Neural cell (in vitro differentiated cells): ENCODE results near the gene JMJD4. TPM values are rescaled to one million over a fixed set of nuclear protein-coding genes. Genes with fewer than 3 reads are reported as not detected.

Experiments used
- H2AFZ ChIP-seq: fragments of 200-600, 300-800 bp; sonication (generic), shearing (Covaris generic); 2 replicates; pipeline ENCODE4 v1.6.0; 2014; ENCODE audit warnings: low read depth, mild to moderate bottlenecking, antibody characterized with exemption, low read length, moderate library complexity
- H3F3A ChIP-seq: fragments of 200-600 bp; shearing (Covaris generic); 2 replicates; pipeline ENCODE4 v1.6.1; 2016; ENCODE audit warnings: mild to moderate bottlenecking, moderate library complexity, mixed read lengths, antibody characterized with exemption, low read length; ENCODE audit not compliant: insufficient read depth, poor library complexity, severe bottlenecking
- H3K27ac ChIP-seq: fragments of 200-600, 300-800 bp; sonication (generic), shearing (Covaris generic); 2 replicates; pipeline ENCODE4 v1.5.1; 2014; ENCODE audit warnings: mild to moderate bottlenecking, low read length, moderate library complexity
- H3K27me3 ChIP-seq: fragments of 300-800, 200-600 bp; sonication (generic), shearing (Covaris generic); 2 replicates; pipeline ENCODE4 v1.6.0; 2014; ENCODE audit warnings: mild to moderate bottlenecking, low read depth, low read length, moderate library complexity; ENCODE audit not compliant: insufficient read depth
- H3K36me3 ChIP-seq: fragments of 300-800, 200-600 bp; sonication (generic), shearing (Covaris generic); 2 replicates; pipeline ENCODE4 v1.5.1; 2014; ENCODE audit warnings: mild to moderate bottlenecking, antibody characterized with exemption, low read length, moderate library complexity; ENCODE audit not compliant: insufficient read depth
- H3K4me2 ChIP-seq: fragments of 300-800, 200-600 bp; sonication (generic), shearing (Covaris generic); 2 replicates; pipeline ENCODE4 v1.6.0; 2014; ENCODE audit warnings: mild to moderate bottlenecking, low read length
- H3K4me3 ChIP-seq: fragments of 300-800, 200-600 bp; sonication (generic), shearing (Covaris generic); 2 replicates; pipeline ENCODE4 v1.5.1; 2014; ENCODE audit warnings: mild to moderate bottlenecking, low read length, moderate library complexity
- H3K79me2 ChIP-seq: fragments of 200-600 bp; shearing (Covaris generic); replicated peaks from 2 replicates; pipeline ENCODE4 v1.6.0; 2014; ENCODE audit warnings: mild to moderate bottlenecking, low read length, moderate library complexity; ENCODE audit not compliant: insufficient read depth
- H3K9ac ChIP-seq: fragments of 300-800, 200-600 bp; sonication (generic), shearing (Covaris generic); 2 replicates; pipeline ENCODE4 v1.6.1; 2016; ENCODE audit warnings: mild to moderate bottlenecking, low read length, mixed read lengths
- H3K9me2 ChIP-seq: fragments of 200-600 bp; shearing (Covaris generic); 2 replicates; pipeline ENCODE4 v1.6.1; 2016; ENCODE audit warnings: mild to moderate bottlenecking, low read length, mixed read lengths; ENCODE audit not compliant: insufficient read depth
- H3K9me3 ChIP-seq: fragments of 200-600, 300-800 bp; sonication (generic), shearing (Covaris generic); 2 replicates; pipeline ENCODE4 v1.6.1; 2016; ENCODE audit warnings: mild to moderate bottlenecking, mixed run types, low read length, moderate library complexity, mixed read lengths
- H4K20me1 ChIP-seq: fragments of 200-600 bp; shearing (Covaris generic); 2 replicates; pipeline ENCODE4 v1.6.1; 2016; ENCODE audit warnings: mild to moderate bottlenecking, mixed run types; ENCODE audit not compliant: insufficient read depth
- CTCF ChIP-seq: fragments of 450-650 bp; IDR thresholded peaks from 2 replicates; pipeline ENCODE4 v1.5.1; 2014; ENCODE audit warnings: antibody characterized with exemption, mild to moderate bottlenecking, moderate library complexity; ENCODE audit not compliant: poor library complexity, severe bottlenecking
- EP300 ChIP-seq: fragments of 450-650 bp; conservative IDR thresholded peaks from 2 replicates; pipeline ENCODE4 v1.6.1; 2014; ENCODE audit warnings: antibody characterized with exemption, mild to moderate bottlenecking, moderate library complexity; ENCODE audit not compliant: poor library complexity, severe bottlenecking
- EZH2 ChIP-seq: fragments of 200-600, 300-800 bp; shearing (Covaris generic), sonication (generic); IDR thresholded peaks from 2 replicates; pipeline ENCODE4 v1.6.1; 2014; ENCODE audit warnings: antibody characterized with exemption, low read length, borderline replicate concordance, mild to moderate bottlenecking; ENCODE audit not compliant: insufficient read depth, poor library complexity, severe bottlenecking
- MXI1 ChIP-seq: fragments of 450-650 bp; conservative IDR thresholded peaks from 2 replicates; pipeline ENCODE4 v1.6.1; 2014; ENCODE audit warnings: antibody characterized with exemption, mild to moderate bottlenecking; ENCODE audit not compliant: poor library complexity, severe bottlenecking
- POLR2AphosphoS5 ChIP-seq: IDR thresholded peaks from 2 replicates; pipeline ENCODE4 v1.6.1; 2012
- RAD21 ChIP-seq: fragments of 450-650 bp; conservative IDR thresholded peaks from 2 replicates; pipeline ENCODE4 v1.6.1; 2014; ENCODE audit warnings: antibody characterized with exemption, mild to moderate bottlenecking, moderate library complexity
- REST ChIP-seq: IDR thresholded peaks from 2 replicates; pipeline ENCODE4 v1.6.1; 2012; ENCODE audit warnings: borderline replicate concordance
- SMC3 ChIP-seq: fragments of 450-650 bp; conservative IDR thresholded peaks from 2 replicates; pipeline ENCODE4 v1.6.1; 2014; ENCODE audit warnings: antibody characterized with exemption, mild to moderate bottlenecking, moderate library complexity; ENCODE audit not compliant: poor library complexity
- TAF1 ChIP-seq: IDR thresholded peaks from 2 replicates; pipeline ENCODE4 v1.6.1; 2012; ENCODE audit warnings: low read depth
- polyA plus RNA-seq: library from polyadenylated mRNA; depleted of rRNA; stranded (reverse); fragments of >200 nt; gene quantifications from 2 replicates; pipeline ENCODE4 v1.2.3, GENCODE V29; 2014

Gene JMJD4
- polyA plus RNA-seq, 1 donor from 2014 or later, result 17.2 TPM

GRCh38 chr1:227735539-227736285, 610 bp upstream of the JMJD4 start:
- TF ChIP-seq TAF1, result no peak
- no peak for TF ChIP-seq RAD21
- TF ChIP-seq REST, result no peak
- TF ChIP-seq SMC3, result no peak
- TF ChIP-seq CTCF, result no peak
- no peak for TF ChIP-seq EZH2
- no peak for TF ChIP-seq MXI1
- TF ChIP-seq POLR2AphosphoS5, result no peak
- no peak for TF ChIP-seq EP300
- Histone ChIP-seq H3K4me3 (peak overlapping the region; percentile 98), H3K9ac (peak overlapping the region; percentile 94), H2AFZ (peak overlapping the region; percentile 88), H3K27me3 (no peaks in the 10 kb centered on the region), H3K27ac (peak overlapping the region; percentile 81), H3K9me2 (no peaks in the 10 kb centered on the region), H3F3A (no peaks in the 10 kb centered on the region), H3K4me2 (peak overlapping the region; percentile 70), H3K79me2 (peaks cover 40% of the 10 kb centered on the region), H3K9me3 (no peaks in the 10 kb centered on the region), H3K36me3 (no peaks in the 10 kb centered on the region), H4K20me1 (no peaks in the 10 kb centered on the region)

- Histone ChIP-seq H3F3A (no peaks in the 10 kb centered on the region), H3K79me2 (peaks cover 40% of the 10 kb centered on the region), H3K9me2 (no peaks in the 10 kb centered on the region), H3K27me3 (no peaks in the 10 kb centered on the region), H4K20me1 (no peaks in the 10 kb centered on the region), H2AFZ (peak overlapping the region; percentile 90), H3K9me3 (no peaks in the 10 kb centered on the region), H3K27ac (peak overlapping the region; percentile 81), H3K4me3 (peak overlapping the region; percentile 98), H3K36me3 (no peaks in the 10 kb centered on the region), H3K9ac (peak overlapping the region; percentile 94), H3K4me2 (peak overlapping the region; percentile 86)
- TF ChIP-seq MXI1 (no peak), EP300 (no peak), POLR2AphosphoS5 (no peak), SMC3 (no peak), CTCF (no peak), RAD21 (no peak), EZH2 (no peak), REST (no peak), TAF1 (no peak)
Observed at GRCh38 chr1:227734546-227734855, 601 bp downstream of the JMJD4 start.
